Measurements from ENCODE around the gene CRTC2. TPM values are rescaled to one million over a fixed set of nuclear protein-coding genes. Genes with fewer than 3 reads are reported as not detected.

The CRTC2 gene
- total RNA-seq, 1 donor from 2014 or later: 38.3 TPM

DNA sequence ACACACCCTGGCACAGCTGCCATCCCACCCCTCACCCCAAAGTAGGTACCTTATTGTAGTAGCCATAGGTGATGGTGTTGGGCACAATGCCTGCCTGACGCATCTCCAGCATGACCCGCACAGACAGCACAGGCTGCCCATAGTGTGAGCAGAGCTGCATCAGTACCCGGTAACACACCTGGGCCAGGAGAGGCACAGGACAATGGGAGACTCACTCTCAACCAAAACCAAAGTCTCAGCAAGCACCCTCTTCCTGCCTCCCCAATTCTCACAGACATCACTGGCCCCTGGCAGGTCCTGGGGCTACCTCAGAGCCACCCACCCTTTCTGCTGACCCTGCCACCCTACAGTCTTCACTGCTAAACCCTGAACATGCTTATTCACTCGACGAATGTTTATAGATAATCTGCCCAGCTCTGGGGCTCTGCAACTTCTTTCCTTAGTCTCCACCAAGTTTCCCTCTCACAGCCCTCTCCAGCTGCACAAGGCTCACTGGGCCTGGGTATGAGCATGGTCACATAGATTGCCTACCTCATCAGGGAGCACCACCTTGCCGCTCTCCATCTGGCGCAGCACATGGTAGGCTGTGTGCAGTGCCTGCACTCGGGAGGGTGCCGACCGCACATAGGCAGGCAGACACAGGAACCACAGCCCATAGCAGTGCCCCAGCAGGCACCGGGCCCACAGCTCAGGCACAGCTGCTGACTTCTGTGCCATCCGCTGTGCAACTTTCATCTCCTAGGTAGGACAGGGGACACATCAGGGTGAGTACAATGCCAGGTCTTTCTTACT is 22.2 kb downstream of the CRTC2 start:
- no peak overlapping the region for H3K27ac Mint-ChIP-seq (ENCODE audit: unreplicated experiment)
- Histone ChIP-seq H3K4me3 (ENCODE audit: insufficient read depth, low read depth, low read length) (no peak overlapping the region), H4K20me1 (ENCODE audit: insufficient read depth, low read length) (no peaks in the 10 kb centered on the region), H3K9ac (ENCODE audit: low read length) (no peak overlapping the region), H3K4me1 (ENCODE audit: insufficient read depth, low read length) (no peaks in the 10 kb centered on the region), H3K9me3 (ENCODE audit: insufficient read depth, low read depth, low read length) (no peaks in the 10 kb centered on the region), H3K79me2 (ENCODE audit: insufficient read depth, low read length) (no peaks in the 10 kb centered on the region), H3K27me3 (ENCODE audit: insufficient read depth, low read length) (no peaks in the 10 kb centered on the region), H3K27ac (ENCODE audit: low read depth, low read length) (no peak overlapping the region), H2AFZ (ENCODE audit: low read depth, low read length) (no peak overlapping the region), H3K36me3 (ENCODE audit: insufficient read depth, low read length) (peaks cover 14% of the 10 kb centered on the region), H3K4me2 (ENCODE audit: low read length) (no peak overlapping the region)
- TF ChIP-seq EZH2 (IDR thresholded peaks at IDR 0.05; ENCODE audit: insufficient read depth, low read length): no peak
- TF ChIP-seq, protein P1, sequence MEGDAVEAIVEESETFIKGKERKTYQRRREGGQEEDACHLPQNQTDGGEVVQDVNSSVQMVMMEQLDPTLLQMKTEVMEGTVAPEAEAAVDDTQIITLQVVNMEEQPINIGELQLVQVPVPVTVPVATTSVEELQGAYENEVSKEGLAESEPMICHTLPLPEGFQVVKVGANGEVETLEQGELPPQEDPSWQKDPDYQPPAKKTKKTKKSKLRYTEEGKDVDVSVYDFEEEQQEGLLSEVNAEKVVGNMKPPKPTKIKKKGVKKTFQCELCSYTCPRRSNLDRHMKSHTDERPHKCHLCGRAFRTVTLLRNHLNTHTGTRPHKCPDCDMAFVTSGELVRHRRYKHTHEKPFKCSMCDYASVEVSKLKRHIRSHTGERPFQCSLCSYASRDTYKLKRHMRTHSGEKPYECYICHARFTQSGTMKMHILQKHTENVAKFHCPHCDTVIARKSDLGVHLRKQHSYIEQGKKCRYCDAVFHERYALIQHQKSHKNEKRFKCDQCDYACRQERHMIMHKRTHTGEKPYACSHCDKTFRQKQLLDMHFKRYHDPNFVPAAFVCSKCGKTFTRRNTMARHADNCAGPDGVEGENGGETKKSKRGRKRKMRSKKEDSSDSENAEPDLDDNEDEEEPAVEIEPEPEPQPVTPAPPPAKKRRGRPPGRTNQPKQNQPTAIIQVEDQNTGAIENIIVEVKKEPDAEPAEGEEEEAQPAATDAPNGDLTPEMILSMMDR (IDR thresholded peaks at IDR 0.05; ENCODE audit: insufficient read depth, low read depth, low read length): no peak
- FAIRE-seq (no peak), DNase-seq (ENCODE audit: low read depth) (no peak)
- H3K4me1 Mint-ChIP-seq (ENCODE audit: low read depth, unreplicated experiment): no peaks in the 10 kb centered on the region
- H3K27me3 Mint-ChIP-seq (ENCODE audit: low read depth, unreplicated experiment): no peaks in the 10 kb centered on the region
- H3K4me3 Mint-ChIP-seq (ENCODE audit: unreplicated experiment): no peak overlapping the region
- no peaks in the 10 kb centered on the region for H3K9me3 Mint-ChIP-seq (ENCODE audit: unreplicated experiment)
- peaks cover 35% of the 10 kb centered on the region for H3K36me3 Mint-ChIP-seq (ENCODE audit: low read depth, unreplicated experiment)

DNA sequence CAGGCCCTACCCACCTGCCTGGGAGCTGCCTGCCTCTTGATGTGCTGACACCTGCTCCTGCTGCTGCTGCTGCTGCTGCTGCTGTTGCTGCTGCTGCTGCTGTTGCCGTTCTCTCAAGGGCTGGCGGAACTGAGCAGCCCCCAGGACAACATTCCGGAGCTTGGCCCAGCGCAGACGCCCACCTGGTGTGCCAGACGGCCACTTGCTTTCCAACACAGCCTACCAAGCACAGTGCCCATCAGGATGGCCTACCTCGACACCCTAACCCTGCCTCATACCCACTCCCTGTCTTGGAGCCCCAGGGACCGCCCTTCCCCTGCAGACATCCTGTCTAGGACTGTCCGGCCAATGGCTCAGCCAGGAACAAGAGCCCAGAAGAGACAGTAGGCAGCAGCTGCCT is 23.7 kb downstream of the CRTC2 start:
- Histone ChIP-seq H4K20me1 (ENCODE audit: insufficient read depth, low read length) (no peaks in the 10 kb centered on the region), H3K4me3 (ENCODE audit: insufficient read depth, low read depth, low read length) (no peak overlapping the region), H3K9me3 (ENCODE audit: insufficient read depth, low read depth, low read length) (no peaks in the 10 kb centered on the region), H3K9ac (ENCODE audit: low read length) (no peak overlapping the region), H3K79me2 (ENCODE audit: insufficient read depth, low read length) (no peaks in the 10 kb centered on the region), H2AFZ (ENCODE audit: low read depth, low read length) (no peak overlapping the region), H3K27ac (ENCODE audit: low read depth, low read length) (no peak overlapping the region), H3K27me3 (ENCODE audit: insufficient read depth, low read length) (no peaks in the 10 kb centered on the region), H3K4me1 (ENCODE audit: insufficient read depth, low read length) (no peaks in the 10 kb centered on the region), H3K4me2 (ENCODE audit: low read length) (no peak overlapping the region), H3K36me3 (ENCODE audit: insufficient read depth, low read length) (peaks cover 14% of the 10 kb centered on the region)
- Mint-ChIP-seq H3K27ac (ENCODE audit: unreplicated experiment) (no peak overlapping the region), H3K9me3 (ENCODE audit: unreplicated experiment) (no peaks in the 10 kb centered on the region), H3K4me1 (ENCODE audit: low read depth, unreplicated experiment) (no peaks in the 10 kb centered on the region), H3K36me3 (ENCODE audit: low read depth, unreplicated experiment) (peaks cover 35% of the 10 kb centered on the region), H3K4me3 (ENCODE audit: unreplicated experiment) (no peak overlapping the region), H3K27me3 (ENCODE audit: low read depth, unreplicated experiment) (no peaks in the 10 kb centered on the region)
- TF ChIP-seq EZH2 (IDR thresholded peaks at IDR 0.05; ENCODE audit: insufficient read depth, low read length): no peak
- TF ChIP-seq, protein P1 (IDR thresholded peaks at IDR 0.05; ENCODE audit: insufficient read depth, low read depth, low read length): no peak
- FAIRE-seq: no peak
- DNase-seq (ENCODE audit: low read depth): no peak

DNA sequence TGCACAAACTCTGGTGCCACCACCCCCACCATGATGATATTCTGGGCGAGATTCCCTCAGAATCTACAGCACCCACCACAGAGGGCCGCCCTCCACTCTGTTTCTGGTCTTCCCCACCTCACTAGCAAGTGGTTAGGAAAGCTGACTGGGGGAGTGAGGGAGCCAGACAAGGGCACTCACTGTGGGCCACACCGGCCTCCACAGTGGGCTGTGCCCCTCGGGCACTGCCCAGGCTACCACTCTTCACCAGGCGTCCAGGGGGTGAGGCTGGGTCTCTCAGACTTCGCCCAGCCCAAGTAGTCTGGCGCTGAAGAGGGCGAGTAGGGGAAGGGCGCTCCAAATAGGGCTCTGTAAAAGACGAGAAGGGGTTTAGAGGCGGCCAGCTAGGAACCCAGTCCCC is 24.5 kb downstream of the CRTC2 start:
- Histone ChIP-seq H3K4me3 (ENCODE audit: insufficient read depth, low read depth, low read length) (no peak overlapping the region), H3K4me1 (ENCODE audit: insufficient read depth, low read length) (peaks cover 2% of the 10 kb centered on the region), H3K9ac (ENCODE audit: low read length) (no peak overlapping the region), H2AFZ (ENCODE audit: low read depth, low read length) (no peak overlapping the region), H3K4me2 (ENCODE audit: low read length) (no peak overlapping the region), H3K27ac (ENCODE audit: low read depth, low read length) (no peak overlapping the region), H3K9me3 (ENCODE audit: insufficient read depth, low read depth, low read length) (no peaks in the 10 kb centered on the region), H4K20me1 (ENCODE audit: insufficient read depth, low read length) (no peaks in the 10 kb centered on the region), H3K79me2 (ENCODE audit: insufficient read depth, low read length) (no peaks in the 10 kb centered on the region), H3K36me3 (ENCODE audit: insufficient read depth, low read length) (peaks cover 14% of the 10 kb centered on the region), H3K27me3 (ENCODE audit: insufficient read depth, low read length) (no peaks in the 10 kb centered on the region)
- Mint-ChIP-seq H3K27ac (ENCODE audit: unreplicated experiment) (no peak overlapping the region), H3K36me3 (ENCODE audit: low read depth, unreplicated experiment) (peaks cover 31% of the 10 kb centered on the region), H3K27me3 (ENCODE audit: low read depth, unreplicated experiment) (no peaks in the 10 kb centered on the region), H3K9me3 (ENCODE audit: unreplicated experiment) (no peaks in the 10 kb centered on the region), H3K4me1 (ENCODE audit: low read depth, unreplicated experiment) (no peaks in the 10 kb centered on the region), H3K4me3 (ENCODE audit: unreplicated experiment) (no peak overlapping the region)
- DNase-seq (ENCODE audit: low read depth) (no peak), FAIRE-seq (no peak)
- TF ChIP-seq EZH2 (IDR thresholded peaks at IDR 0.05; ENCODE audit: insufficient read depth, low read length): no peak
- TF ChIP-seq, protein P1 (IDR thresholded peaks at IDR 0.05; ENCODE audit: insufficient read depth, low read depth, low read length): no peak

Data from astrocyte (in vitro differentiated cells and primary cell).